Amniotic epithelial cell (primary cell): Measurements from ENCODE around the gene ZNF708.
"Not testable (repeated sequence)": the region's sequence is repeated elsewhere in the genome, so short reads cannot be mapped to it uniquely, and the experiment has no call there.

Source experiments
- DNase-seq: peaks from one replicate; pipeline ENCODE4 v3.0.0-alpha.2; 2010; ENCODE audit warnings: low read depth

ZNF708 gene

DNA sequence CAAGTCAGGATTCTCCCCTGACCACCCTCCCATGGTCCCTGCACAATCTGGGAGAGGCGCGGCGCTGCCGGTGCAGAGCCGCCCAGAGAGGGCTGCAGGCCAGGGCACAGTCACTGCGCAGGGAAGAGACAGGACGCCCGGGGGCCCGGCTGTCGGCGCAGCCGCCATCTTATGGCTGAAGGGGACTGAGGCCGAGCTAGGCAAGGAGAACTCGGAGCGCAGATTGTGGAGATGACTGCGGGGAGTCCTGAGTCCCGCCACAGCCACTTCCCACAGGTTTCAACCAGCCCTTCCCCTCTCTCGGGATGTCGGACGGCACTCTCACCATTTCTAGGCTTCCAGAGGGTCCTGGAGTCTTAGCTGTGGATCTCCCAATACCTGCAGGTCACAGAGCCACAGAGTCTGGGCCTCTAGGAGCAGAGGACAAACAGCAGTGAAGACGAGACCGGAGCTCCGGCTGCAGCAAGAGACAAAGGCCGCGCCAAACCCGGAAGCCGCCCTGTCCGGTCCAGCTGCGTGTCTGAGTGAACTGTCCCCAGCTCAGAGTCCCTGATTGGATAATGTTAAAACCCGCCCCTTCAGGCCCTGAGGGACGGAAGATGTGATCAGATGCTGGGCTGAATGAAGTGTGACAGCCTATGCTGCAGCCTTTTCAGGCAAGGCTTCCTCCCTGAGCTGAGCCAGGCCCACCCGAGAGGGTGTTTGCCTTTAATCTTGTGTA, at the start of gene ZNF708:
Gene ZNF708, minus strand, starts transcription at position 526 of the 721 bp plus-strand sequence. Its CDS starts 198 bp downstream, at position 328.
- DNase-seq, result peak; percentile 87

DNA sequence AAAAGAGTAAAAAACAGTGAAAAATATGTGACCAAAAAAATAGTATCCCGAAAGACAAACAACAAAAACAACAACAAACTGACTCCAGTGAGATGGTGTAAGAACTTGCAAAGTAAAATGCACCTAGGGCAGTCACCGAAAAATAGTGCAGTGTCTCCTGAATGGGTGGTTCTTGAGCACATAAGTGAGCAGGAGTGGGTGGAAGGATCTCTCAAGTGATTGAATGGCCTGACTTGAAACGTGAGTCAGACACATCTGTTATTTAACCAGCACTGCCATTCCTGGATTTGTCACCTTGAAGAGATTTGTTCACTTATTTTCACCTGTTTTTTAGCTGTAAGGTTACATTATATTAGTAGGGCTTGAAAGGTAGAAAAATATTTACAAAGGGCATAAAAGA, 33.1 kb upstream of the ZNF708 start:
- DNase-seq, result no peak

DNA sequence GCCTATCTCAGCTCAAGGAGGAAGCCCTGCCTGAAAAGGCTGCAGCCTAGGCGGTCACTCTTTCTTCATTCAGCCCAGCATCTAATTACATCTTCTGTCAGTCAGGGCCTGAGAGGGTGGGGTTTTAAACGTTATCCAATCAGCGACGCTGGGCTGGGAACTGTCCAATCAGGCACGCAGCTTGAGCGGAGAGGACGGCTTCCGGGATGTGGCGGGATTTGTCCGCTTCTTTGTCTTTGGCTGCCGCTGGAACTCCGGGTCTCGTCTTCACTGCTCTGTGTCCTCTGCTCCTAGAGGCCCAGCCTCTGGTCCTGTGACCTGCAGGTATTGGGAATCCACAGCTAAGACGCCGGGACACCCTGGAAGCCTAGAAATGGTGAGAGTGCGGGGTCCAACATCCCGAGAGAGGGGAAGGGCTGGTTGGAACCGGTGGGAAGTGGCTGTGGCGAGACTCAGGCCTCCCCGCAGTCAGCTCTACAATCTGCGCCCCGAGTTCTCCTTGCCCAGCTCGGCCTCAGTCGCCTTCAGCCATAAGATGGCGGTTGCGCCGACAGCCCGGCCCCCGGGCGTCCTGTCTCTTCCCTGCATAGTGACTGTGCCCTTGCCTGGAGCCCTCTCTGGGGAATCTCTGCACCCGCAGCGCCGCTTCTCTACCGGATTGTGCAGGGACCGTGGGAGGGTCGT, 29.7 kb upstream of the ZNF708 start, which contains the start of gene ZNF738:
Gene ZNF738, plus strand, starts transcription at position 233 of the 684 bp plus-strand sequence. Its CDS starts 141 bp downstream, at position 374.
- DNase-seq, result peak; percentile 96

DNA sequence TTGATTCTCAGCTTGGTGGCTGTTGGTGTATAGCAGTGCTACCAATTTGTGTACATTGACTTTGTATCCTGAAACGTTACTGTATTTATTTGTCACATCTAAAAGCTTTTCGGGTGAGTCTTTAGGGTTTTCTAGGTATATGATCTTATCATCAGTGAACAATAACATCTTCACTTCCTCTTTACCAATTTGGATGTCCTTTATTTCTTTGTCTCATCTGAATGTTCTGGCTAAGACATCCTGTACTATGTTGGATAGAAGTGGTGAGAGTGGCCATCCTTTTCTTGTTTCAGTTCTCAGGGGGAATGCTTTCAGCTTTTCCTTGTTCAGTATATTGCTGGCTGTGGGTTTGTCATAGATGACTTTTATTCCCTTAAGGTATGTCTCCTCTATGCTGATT, 23.6 kb upstream of the ZNF708 start:
- DNase-seq, result no peak

DNA sequence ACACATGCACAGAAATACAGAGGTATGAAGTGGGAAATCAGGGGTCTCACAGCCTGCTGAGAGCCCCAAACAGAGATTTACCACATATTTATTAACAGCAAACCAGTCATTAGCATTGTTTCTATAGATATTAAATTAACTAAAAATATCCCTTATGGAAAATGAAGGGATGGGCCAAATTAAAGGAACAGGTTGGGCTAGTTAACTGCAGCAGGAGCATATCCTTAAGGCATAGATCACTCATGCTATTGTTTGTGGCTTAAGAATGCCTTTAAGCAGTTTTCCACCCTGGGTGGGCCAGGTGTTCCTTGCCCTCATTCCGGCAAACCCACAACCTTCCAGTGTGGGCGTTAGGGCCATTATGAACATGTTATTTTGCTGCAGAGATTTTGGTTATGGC, 15.6 kb upstream of the ZNF708 start:
- DNase-seq, result not testable (repeated sequence)

DNA sequence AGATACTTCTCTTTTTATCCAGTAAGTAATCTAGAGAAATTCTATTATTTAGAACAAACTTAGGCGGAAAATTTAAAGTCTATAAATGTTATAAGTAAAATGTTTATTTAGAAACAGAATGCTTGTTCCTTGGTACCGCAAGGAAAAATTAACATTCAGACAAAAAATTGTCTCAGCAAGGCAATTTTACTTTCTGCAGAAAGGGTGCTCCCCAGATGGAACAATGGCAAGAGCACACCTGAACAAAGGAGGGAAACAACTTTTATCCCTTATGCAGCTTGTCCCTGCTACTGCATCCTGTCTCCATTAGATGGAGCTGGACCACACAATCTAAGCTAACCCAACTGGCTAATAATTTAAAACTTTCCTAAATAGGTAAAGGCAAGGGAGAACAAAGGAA, 6.5 kb upstream of the ZNF708 start:
- DNase-seq, result no peak

DNA sequence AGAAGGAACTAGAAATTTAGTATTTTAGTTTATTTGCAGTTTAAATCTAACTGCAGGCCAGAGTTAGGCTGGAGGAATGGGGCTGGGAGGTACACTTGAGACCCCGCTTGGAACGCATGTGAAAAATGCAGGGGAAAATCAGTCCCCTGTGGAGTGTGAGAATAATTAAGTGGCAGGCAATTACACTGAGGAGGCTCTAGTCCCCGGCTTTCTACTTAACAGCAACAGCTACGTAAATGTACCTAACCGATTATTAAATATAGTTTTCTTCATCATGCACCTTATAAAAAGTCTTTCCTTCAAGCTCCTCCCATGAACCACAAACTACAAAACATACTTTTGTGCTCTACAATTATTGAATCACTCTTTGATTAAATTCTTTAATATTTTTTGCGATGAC, 804 bp downstream of the ZNF708 start:
- peak; percentile 1 for DNase-seq

DNA sequence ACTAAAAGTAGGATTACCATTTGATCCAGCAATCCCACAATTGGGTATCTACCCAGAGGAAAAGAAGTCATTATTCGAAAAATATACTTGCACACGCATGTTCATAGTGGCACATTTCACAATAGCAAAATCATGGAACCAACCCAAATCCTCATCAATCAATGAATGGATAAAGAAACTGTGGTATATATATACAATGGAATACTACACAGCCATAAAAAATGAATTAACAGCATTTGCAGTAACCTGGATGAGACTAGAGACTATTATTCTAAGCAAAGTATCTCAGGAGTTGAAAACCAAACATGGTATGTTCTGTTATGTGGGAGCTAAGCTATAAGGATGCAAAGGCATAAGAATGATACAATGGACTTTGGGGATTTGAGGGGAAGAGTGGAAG, 3.0 kb downstream of the ZNF708 start:
- DNase-seq, result no peak

DNA sequence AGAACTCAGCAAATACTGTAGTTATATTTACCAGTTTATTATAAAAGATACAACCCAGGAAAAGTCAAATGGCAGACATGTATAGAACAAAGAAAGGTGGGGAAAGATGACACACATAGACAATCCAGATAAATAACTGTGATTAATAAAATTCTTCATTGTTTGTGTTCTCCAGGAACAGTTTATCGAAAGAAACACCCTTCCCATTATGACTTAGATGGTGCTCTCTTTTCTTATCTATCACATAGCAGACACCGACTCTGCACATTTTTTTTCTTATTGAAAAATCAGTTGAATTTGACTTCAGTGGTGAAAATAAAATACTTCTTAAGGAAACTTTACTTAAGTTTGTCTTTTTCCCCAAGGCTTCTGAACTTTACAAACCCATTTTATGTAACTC, 6.2 kb downstream of the ZNF708 start:
- no peak for DNase-seq

DNA sequence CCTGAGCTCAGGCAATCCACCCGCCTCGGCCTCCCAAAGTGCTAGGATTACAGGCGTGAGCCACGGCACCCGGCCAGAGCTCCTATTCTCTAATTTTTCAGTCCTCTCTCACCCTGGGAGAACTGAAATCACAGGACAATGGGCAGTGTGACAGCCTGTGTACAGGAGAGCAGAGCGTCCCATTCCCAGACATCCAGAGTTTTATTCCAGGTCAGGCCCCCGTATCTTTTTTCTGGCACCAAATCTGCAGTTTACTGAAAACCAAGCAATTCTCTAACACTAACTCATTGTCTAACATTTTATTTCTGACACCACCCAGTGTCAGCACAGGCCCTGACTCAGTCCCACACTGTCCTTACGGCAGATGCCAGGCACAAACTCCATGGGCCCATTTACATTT, 6.7 kb downstream of the ZNF708 start:
- DNase-seq, result no peak

DNA sequence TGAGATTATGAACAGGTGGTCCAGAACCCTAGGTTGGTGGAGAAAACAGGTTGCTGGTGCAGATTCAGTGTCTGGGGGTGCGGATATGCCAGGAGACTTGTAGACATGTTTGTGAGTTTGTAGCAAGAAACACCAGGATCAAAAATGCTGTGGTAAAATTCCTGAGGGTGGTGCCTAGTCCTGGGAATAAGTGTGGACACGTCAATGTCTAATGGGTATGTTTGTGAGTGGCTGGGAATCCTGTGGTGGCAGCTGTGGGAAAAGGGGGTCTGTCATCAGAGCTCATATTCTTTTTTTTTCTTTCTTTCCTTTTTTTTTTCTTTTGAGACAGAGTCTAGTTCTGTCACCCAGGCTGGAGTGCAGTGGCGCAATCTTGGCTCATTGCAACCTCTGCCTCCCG, 7.2 kb downstream of the ZNF708 start:
- DNase-seq, result peak; percentile 42

DNA sequence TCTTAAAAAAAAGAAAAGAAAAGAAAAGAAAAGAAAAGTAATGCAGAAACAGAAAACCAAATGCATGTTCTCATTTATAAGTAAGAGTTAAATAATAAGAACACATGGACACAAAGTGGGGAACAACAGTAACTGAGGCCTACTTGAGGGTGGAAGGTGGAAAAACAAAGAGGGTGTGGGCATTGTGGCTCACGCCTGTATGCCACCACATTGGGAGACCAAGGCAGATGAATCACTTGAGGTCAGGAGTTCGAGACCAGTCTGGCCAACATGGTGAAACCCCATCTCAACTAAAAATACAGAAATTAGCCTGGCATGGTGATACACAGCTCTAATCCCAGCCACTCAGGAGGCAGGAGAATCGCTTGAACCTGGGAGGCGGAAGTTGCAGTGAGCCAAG, 8.1 kb downstream of the ZNF708 start:
- DNase-seq, result peak; percentile 14

DNA sequence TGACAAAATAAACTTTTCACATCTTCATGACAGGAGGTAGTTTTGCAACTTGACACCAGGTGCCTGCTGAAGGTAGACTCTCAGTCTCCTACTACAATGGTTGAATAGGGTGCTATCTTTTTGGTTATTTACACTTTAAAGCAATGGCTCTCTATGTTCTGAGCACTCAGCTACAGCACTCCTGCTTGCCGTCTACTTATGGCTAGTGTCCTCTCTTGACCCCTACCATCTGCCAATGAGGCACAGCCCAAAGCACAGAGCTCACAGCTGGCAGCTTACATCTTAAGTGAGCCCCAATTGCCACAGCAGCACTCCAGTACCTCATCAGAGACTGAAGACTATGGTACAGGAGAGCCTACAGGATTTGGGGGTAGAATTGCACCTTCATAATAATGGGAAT, 11.4 kb downstream of the ZNF708 start:
- DNase-seq, result no peak

DNA sequence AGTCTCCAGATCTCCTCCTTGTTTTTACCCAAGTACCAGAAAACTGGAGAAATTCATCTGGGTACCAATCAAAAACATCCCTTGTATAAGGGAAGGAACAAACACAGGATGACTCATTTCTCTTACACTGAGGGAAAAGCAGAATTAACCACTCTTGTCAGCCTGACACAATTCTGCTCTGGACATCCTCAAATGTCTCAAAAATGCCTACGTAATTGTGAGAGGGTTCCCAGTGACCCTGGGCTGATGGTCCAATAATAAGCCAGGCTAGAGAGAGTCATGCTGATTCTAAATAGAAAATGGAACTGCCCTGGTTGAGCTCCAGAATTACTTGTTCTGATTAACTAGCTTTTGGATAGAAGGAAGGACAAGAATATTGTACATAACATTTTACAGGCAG, 14.5 kb downstream of the ZNF708 start:
- DNase-seq, result peak; percentile 91

DNA sequence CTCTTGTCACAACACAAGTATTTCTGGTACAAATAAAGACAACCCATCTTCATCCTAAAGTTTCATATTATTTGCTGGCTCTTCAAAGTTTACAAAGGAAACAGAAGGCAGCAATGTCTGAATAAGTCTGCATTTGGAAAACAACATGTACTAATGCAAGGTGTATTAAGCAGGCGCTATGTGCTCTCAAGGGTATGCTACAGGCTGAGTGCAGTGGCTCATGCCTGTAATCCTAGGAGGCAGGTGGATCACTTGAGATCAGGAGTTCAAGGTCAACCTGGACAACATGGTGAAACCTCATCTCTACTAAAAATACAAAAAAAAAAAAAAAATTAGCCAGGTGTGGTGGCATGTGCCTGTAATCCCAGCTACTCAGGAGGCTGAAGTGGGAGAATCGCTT, 16.4 kb downstream of the ZNF708 start:
- DNase-seq, result not testable (repeated sequence)

DNA sequence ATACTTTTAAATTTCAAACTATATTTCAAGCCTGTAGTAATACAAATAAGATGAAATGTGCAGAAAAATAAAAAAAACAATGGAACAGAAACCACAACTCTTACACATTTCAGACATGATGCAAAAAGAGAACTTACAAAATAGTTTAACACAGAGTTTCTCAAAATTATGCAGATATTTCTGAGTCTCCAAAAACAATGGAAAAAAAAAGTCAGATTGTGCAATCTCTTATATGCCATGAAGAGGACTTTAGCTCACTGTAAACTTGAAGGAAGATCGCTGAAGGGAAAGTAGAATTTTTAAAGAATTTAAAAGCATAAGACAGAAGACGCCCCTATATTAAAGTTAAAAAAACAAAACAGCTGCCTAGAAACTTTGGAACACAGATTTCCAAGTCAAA, 20.4 kb downstream of the ZNF708 start:
- DNase-seq, result peak; percentile 3

DNA sequence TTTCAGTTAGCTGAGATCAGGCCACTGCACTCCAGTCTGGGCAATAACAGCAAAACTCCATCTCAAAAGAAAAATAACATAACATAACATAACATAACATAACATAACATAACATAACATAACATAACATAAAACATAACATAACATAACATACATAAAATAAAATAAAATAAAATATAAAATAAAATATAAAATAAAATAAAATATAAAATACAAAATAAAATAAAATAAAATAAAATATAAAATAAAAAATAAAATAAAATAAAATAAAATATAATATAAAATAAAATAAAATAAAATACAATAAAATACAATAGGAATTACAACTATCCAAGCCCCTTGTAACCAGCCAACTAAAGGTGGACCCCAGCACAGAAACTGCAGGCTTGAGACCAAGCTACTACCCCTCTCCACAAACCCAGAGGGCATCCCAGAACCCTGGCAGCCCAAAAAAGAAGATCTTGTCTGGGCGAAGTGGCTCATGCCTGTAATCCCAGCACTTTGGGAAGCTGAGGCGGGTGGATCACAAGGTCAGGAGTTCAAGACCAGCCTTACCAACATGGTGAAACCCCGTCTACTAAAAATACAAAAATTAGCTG, 22.2 kb downstream of the ZNF708 start:
- DNase-seq, result not testable (repeated sequence)

DNA sequence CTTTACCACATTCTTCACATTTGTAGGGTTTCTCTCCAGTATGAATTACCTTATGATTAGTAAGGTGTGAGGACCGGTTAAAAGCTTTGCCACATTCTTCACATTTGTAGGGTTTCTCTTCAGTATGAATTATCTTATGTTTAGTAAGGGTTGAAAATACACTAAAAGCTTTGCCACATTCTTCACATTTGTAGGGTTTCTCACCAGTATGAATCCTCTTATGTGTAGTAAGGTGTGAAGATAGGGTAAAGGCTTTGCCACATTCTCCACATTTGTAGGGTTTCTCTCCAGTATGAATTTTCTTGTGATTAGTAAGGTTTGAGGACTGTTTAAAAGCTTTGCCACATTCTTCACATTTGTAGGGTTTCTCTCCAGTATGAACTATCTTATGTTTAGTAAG, 35.4 kb downstream of the ZNF708 start:
- not testable (repeated sequence) for DNase-seq

DNA sequence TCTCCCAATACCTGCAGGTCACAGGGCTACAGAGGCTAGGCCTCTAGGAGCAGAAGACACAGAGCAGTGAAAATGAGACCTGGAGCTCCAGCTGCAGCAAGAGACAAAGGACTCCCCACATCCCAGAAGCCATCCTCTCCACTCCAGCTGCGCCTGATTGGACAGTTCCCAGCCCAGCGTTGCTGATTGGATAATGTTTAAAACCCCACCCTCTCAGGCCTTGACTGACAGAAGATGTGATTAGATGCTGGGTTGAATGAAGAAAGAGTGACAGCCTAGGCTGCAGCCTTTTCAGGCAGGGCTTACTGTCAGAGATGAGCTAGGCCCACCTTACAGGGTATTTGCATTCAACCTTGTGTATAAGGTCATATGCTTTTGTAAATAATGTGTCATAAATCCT, 59.4 kb downstream of the ZNF708 start:
- no peak for DNase-seq

DNA sequence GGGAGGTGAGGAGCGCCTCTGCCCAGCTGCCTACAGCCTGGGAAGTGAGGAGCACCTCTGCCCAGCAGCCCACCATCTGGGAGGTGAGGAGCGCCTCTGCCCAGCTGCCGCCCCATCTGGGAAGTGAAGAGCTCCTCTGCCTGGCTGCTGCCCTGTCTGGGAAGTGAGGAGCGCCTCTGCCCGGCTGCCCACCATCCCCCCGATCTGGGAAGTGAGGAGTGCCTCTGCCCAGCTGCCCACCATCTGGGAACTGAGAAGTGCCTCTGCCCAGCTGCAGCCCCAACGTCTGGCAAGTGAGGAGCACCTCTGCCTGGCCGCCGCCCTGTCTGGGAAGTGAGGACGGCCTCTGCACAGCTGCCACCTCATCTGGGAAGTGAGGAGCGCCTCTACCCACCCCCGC, 64.3 kb downstream of the ZNF708 start:
- no peak for DNase-seq

DNA sequence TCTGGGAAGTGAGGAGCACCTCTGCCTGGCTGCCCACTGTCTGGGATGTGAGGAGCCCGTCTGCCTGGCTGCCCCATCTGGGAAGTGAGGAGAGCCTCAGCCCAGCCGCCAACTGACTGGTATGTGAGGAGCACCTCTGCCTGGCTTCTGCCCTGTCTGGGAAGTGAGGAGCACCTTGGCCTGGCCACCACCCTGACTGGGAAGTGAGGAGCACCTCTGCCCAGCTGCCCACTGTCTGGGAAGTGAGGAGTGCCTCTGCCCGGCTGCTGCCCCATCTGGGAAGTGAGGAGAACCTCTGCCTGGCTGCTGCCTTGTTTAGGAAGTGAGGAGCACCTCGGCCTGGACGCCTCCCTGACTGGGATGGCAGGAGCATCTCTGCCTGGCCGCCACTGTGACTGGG, 64.8 kb downstream of the ZNF708 start:
- no peak for DNase-seq

DNA sequence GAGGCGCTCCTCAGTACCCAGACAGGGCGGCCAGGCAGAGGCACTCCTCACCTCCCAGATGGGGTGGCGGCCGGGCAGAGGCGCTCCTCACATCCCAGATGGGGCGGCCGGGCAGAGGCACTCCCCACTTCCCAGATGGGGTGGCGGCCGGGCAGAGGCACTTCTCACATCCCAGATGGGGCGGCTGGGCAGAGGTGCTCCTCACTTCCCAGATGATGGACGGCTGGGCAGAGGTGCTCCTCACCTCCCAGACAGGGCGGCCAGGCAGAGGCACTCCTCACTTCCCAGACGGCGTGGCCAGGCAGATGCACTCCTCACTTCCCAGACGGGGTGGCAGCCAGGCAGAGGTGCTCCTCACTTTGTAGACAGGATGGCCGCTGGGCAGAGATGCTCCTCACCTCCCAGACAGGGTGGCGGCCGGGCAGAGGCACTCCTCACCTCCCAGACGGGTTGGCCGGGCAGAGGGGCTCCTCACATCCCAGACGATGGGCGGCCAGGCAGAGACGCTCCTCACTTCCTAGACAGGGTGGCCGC, 68.3 kb downstream of the ZNF708 start:
- DNase-seq, result not testable (repeated sequence)
